Measurements from ENCODE around the gene NEK6.
A peak's percentile ranks its signal among the peaks of the same experiment; 100 is the strongest.

NEK6 gene

DNA sequence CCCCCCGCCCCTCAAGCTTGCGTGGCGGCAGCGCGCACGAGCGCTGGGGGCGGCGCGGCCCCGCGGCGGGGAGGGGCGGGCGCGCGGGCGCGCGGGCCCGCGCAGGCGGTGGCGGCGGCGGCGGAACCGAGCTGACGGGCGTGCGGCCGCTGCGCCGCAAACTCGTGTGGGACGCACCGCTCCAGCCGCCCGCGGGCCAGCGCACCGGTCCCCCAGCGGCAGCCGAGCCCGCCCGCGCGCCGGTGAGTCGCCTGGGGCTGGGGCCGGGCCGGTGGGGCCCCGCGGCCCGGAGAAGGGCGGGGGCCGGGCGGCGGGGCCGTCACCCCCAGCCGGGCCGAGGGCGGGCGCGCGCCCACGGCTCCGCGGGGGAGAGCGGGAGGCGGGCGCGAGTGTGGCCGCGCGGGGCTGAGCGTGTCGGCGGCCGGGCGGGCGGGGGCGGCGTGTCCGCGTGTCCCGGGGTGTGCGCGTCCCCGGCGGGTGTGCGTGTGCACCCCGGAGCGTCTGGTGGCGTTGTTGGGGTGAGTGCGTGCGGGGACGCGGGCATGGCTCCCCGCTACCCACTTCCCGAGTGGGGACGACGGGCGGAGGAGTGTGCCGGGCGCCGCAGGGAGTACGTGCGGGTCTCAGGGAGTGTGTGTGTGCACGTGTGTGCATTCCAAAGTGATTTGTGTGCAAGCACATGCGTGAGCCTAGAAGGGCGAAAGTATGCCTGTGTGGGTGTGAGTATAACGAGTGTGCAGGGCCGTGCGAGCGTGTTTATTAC, at the start of gene NEK6:
Gene NEK6, plus strand, starts transcription at position 106 of the 763 bp plus-strand sequence. CDS start 44,016 bp downstream, outside the sequence.
- H3K27me3 ChIP-seq: no peaks in the 10 kb centered on the region
- H3K4me1 ChIP-seq (ENCODE audit: control insufficient read depth in 1 of 2, insufficient read depth in 1 of 2, low read depth in 1 of 2, low read length in 1 of 2): peaks cover 42 to 49% of the 10 kb centered on the region in 2 experiments
- H3K27ac ChIP-seq: peak within 1 kb of the TSS; percentile 88
- H3K36me3 ChIP-seq: peaks cover under 1% of the 10 kb centered on the region
- no peaks in the 10 kb centered on the region for H3K9me3 ChIP-seq
- TF ChIP-seq, protein P1, sequence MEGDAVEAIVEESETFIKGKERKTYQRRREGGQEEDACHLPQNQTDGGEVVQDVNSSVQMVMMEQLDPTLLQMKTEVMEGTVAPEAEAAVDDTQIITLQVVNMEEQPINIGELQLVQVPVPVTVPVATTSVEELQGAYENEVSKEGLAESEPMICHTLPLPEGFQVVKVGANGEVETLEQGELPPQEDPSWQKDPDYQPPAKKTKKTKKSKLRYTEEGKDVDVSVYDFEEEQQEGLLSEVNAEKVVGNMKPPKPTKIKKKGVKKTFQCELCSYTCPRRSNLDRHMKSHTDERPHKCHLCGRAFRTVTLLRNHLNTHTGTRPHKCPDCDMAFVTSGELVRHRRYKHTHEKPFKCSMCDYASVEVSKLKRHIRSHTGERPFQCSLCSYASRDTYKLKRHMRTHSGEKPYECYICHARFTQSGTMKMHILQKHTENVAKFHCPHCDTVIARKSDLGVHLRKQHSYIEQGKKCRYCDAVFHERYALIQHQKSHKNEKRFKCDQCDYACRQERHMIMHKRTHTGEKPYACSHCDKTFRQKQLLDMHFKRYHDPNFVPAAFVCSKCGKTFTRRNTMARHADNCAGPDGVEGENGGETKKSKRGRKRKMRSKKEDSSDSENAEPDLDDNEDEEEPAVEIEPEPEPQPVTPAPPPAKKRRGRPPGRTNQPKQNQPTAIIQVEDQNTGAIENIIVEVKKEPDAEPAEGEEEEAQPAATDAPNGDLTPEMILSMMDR (IDR thresholded peaks at IDR 0.05): no peak
- H3K4me3 ChIP-seq (ENCODE audit: low read depth in 1 of 2, low read length in 1 of 2): peak within 1 kb of the TSS; percentile 80 to 98

DNA sequence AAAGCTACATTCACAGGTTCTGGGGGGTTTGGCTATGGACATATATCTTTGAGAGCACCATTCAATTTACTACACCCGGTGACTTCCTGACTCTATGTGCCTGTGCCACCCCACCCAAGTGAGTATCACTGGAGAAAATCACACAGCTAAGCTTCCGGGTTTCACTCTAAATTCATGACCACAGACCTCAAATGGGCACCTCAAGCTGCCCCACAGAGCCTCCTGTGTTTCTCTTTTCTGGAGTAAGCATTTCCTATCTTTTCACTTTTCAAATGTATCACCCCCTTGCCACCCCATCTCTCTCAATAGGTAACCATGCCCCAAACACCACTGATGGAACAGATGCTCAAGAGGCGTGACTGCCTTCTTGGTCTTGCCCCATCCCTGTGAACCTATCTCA, 49.2 kb upstream of the NEK6 start:
- no peak overlapping the region for H3K4me3 ChIP-seq (ENCODE audit: low read depth in 1 of 2, low read length in 1 of 2)
- H3K9me3 ChIP-seq: no peaks in the 10 kb centered on the region
- no peak overlapping the region for H3K27ac ChIP-seq
- TF ChIP-seq, protein P1 (IDR thresholded peaks at IDR 0.05): no peak
- no peaks in the 10 kb centered on the region for H3K36me3 ChIP-seq
- no peaks in the 10 kb centered on the region for H3K27me3 ChIP-seq
- peaks cover 29% of the 10 kb centered on the region in 2 experiments for H3K4me1 ChIP-seq (ENCODE audit: control insufficient read depth in 1 of 2, insufficient read depth in 1 of 2, low read depth in 1 of 2, low read length in 1 of 2)

DNA sequence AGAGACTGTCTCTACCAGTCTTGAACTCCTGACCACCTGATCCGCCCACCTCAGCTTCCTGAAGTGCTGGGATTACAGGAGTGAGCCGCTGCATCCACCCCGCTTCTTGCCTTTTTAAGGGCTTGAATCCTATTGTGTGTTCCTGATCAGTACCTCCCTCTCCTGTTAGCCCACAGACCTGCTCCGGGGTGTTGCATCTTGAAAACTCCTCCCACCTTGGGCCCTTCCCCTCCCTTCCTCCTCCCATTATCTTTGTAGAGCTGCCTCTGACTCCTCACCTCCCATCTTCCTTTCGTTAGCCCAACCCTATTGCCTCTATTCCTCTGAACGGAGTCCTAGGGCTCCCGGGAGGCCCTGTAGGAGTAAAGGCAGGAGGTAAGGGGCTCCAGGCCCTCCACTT, 48.5 kb upstream of the NEK6 start:
- Histone ChIP-seq H3K27ac (no peak overlapping the region), H3K4me1 (ENCODE audit: control insufficient read depth in 1 of 2, insufficient read depth in 1 of 2, low read depth in 1 of 2, low read length in 1 of 2) (peaks cover 34 to 36% of the 10 kb centered on the region in 2 experiments), H3K27me3 (no peaks in the 10 kb centered on the region), H3K36me3 (no peaks in the 10 kb centered on the region), H3K4me3 (ENCODE audit: low read depth in 1 of 2, low read length in 1 of 2) (no peak overlapping the region), H3K9me3 (no peaks in the 10 kb centered on the region)
- TF ChIP-seq, protein P1 (IDR thresholded peaks at IDR 0.05): no peak

DNA sequence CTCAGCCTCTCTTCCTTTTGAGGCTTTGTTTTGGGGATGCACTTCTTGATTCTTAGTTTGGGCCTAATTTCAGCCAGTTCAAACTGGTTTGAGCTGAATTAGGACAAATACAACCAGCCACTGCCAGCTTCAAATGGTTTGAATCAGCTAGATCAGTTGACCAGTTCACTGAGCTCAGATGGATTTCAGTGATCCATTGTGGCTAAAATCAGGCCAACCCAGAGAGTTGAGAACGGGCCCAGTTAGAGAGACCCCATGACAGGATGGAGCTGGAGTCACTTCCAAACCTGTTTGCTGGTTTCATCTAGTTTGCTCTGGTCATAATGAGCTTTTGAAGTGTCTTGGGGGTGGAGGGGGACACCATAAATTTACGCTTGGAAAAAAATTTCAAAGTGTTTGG, 48.0 kb upstream of the NEK6 start:
- Histone ChIP-seq H3K9me3 (no peaks in the 10 kb centered on the region), H3K4me1 (ENCODE audit: control insufficient read depth in 1 of 2, insufficient read depth in 1 of 2, low read depth in 1 of 2, low read length in 1 of 2) (peaks cover 39 to 41% of the 10 kb centered on the region in 2 experiments), H3K36me3 (no peaks in the 10 kb centered on the region), H3K4me3 (ENCODE audit: low read depth in 1 of 2, low read length in 1 of 2) (no peak overlapping the region), H3K27ac (no peak overlapping the region), H3K27me3 (no peaks in the 10 kb centered on the region)
- TF ChIP-seq, protein P1 (IDR thresholded peaks at IDR 0.05): no peak

DNA sequence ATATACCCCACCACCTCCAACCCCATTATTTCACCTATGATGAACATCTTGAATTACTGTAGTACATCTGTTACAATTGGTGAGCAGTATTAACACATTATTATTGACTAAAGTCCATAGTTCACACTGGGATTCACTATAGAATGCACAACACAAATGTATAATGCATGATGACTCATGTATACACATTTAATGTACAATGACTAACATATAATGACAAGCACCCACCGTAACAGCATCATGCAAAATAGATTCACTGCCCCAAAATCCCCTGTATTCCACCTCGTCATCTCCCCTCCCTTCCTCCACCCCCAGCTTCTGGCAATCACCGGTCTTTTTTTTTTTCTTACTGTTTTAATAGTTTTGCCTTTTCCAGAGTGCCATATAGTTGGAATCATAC, 47.1 kb upstream of the NEK6 start:
- Histone ChIP-seq H3K36me3 (no peaks in the 10 kb centered on the region), H3K4me3 (ENCODE audit: low read depth in 1 of 2, low read length in 1 of 2) (no peak overlapping the region), H3K27ac (no peak overlapping the region), H3K27me3 (no peaks in the 10 kb centered on the region), H3K4me1 (ENCODE audit: control insufficient read depth in 1 of 2, insufficient read depth in 1 of 2, low read depth in 1 of 2, low read length in 1 of 2) (peaks cover 48 to 50% of the 10 kb centered on the region in 2 experiments), H3K9me3 (no peaks in the 10 kb centered on the region)
- TF ChIP-seq, protein P1 (IDR thresholded peaks at IDR 0.05): no peak

All from neutrophil (primary cell).